GM12878 (cell line): ENCODE results near the gene ZNF532. TPM values are rescaled to one million over a fixed set of nuclear protein-coding genes. Genes with fewer than 3 reads are reported as not detected.

Experiments used
- ATAC-seq: fragments of 200-7000 bp; cut with Tn5 transposase; 3 replicates; pipeline ENCODE4 v1.9.1; 2020; ENCODE audit warnings: mild to moderate bottlenecking, moderate library complexity
- BruUV-seq: library from RNA; stranded (reverse); fragments of 400-500 nt; replicated peaks from 2 replicates; lab custom pipeline; 2021; lab: Mats Ljungman, UMichigan
- CTCF ChIA-PET: fragments of 300-600 bp; sonication (Branson Sonifier 250); formaldehyde crosslinking; extraction: SDS; loops from one replicate; lab custom pipeline; 2021; ENCODE audit warnings: inconsistent platforms; lab: Yijun Ruan, JAX
- POLR2A ChIA-PET: fragments of 350-600 bp; formaldehyde crosslinking; extraction: SDS; loops from one replicate; lab custom pipeline; 2021; ENCODE audit warnings: inconsistent platforms; lab: Charles Lee
- RAD21 ChIA-PET: fragments of 300-600 bp; sonication (Branson Sonifier 250); formaldehyde crosslinking; loops from one replicate; lab custom pipeline; 2023; ENCODE audit warnings: antibody characterized with exemption; ENCODE audit not compliant: unreplicated experiment; lab: Charles Lee
- SMC1A ChIA-PET: fragments of 300-600 bp; sonication (Branson Sonifier 250); formaldehyde crosslinking; loops from one replicate; lab custom pipeline; 2023; ENCODE audit not compliant: unreplicated experiment, uncharacterized antibody; lab: Charles Lee
- DNase-seq: peaks from one replicate; pipeline ENCODE4 v3.0.0-alpha.2; 2011; ENCODE audit warnings: low read depth, low spot score
- FAIRE-seq: peaks from 3 replicates; lab custom pipeline; 2011; peaks lifted over from hg19 to GRCh38; lab: Jason Lieb, UNC
- H2AFZ ChIP-seq: 2 replicates; pipeline ENCODE4 v1.6.0; 2011; ENCODE audit warnings: low read depth, low read length, control low read depth; ENCODE audit not compliant: control insufficient read depth
- H3K27ac ChIP-seq: 2 replicates; pipeline ENCODE4 v1.5.1; 2011; ENCODE audit warnings: control low read depth; ENCODE audit not compliant: control insufficient read depth, insufficient read depth
- H3K27me3 ChIP-seq, 2 experiments: replicated peaks in 1 of 2; 2 replicates each; pipeline versions ENCODE4 v1.6.0 to v1.6.1; 2011; ENCODE audit warnings: low read length in 1 of 2; ENCODE audit not compliant: control insufficient read depth in 2 of 2, insufficient read depth in 2 of 2
- H3K36me3 ChIP-seq, 2 experiments: 2 replicates each; pipeline ENCODE4 v1.5.1; 2011; ENCODE audit warnings: low read length in 1 of 2; ENCODE audit not compliant: control insufficient read depth in 2 of 2, insufficient read depth in 2 of 2
- H3K4me1 ChIP-seq: 2 replicates; pipeline ENCODE4 v1.6.1; 2011; ENCODE audit warnings: mild to moderate bottlenecking, low read length, moderate library complexity, mixed read lengths; ENCODE audit not compliant: control insufficient read depth, insufficient read depth
- H3K4me2 ChIP-seq: 2 replicates; pipeline ENCODE4 v1.6.0; 2011; ENCODE audit warnings: control low read depth; ENCODE audit not compliant: control insufficient read depth, insufficient read depth
- H3K4me3 ChIP-seq: fragments of 200-600 bp; sonication (generic); 2 replicates; pipeline ENCODE4 v1.5.1; 2016
- H3K79me2 ChIP-seq: 2 replicates; pipeline ENCODE4 v1.6.0; 2011; ENCODE audit warnings: low read length; ENCODE audit not compliant: control insufficient read depth, insufficient read depth
- H3K9ac ChIP-seq: 2 replicates; pipeline ENCODE4 v1.8.0; 2011; ENCODE audit warnings: low read length, control low read depth, mixed read lengths; ENCODE audit not compliant: control insufficient read depth, insufficient read depth
- H3K9me3 ChIP-seq: replicated peaks from 3 replicates; pipeline ENCODE4 v1.5.1; 2011; ENCODE audit warnings: mild to moderate bottlenecking, low read length; ENCODE audit not compliant: control insufficient read depth, insufficient read depth
- H4K20me1 ChIP-seq: 2 replicates; pipeline ENCODE4 v1.6.0; 2011; ENCODE audit not compliant: control insufficient read depth, insufficient read depth
- CBFB ChIP-seq: IDR thresholded peaks from 2 replicates; pipeline ENCODE4 v1.6.1; 2016; ENCODE audit warnings: antibody characterized with exemption, low read depth
- CHD1 ChIP-seq: IDR thresholded peaks from 2 replicates; pipeline ENCODE4 v1.6.1; 2012; ENCODE audit warnings: low read depth, low read length, improper control_type of control experiment
- E2F8 ChIP-seq: fragments of 450-650 bp; IDR thresholded peaks from 2 replicates; pipeline ENCODE4 v1.6.1; 2018; ENCODE audit warnings: mild to moderate bottlenecking, low read depth, moderate library complexity; ENCODE audit not compliant: partially characterized antibody
- EED ChIP-seq: sonication (generic); IDR thresholded peaks from 2 replicates; pipeline ENCODE4 v1.6.1; 2016; ENCODE audit warnings: antibody characterized with exemption, low read depth
- EP300 ChIP-seq, 2 experiments: fragments of 150-350 bp in 1 of 2; IDR thresholded peaks; 2 replicates each; pipeline ENCODE4 v1.6.1; 2011 to 2012; ENCODE audit warnings: low read depth in 2 of 2, low read length in 2 of 2, borderline replicate concordance in 1 of 2, improper control_type of control experiment in 1 of 2, inconsistent platforms in 1 of 2; ENCODE audit not compliant: control insufficient read depth in 1 of 2
- EZH2 ChIP-seq: IDR thresholded peaks from 2 replicates; pipeline ENCODE4 v1.6.1; 2012; ENCODE audit warnings: low read depth, mild to moderate bottlenecking, control low read depth, inconsistent platforms, low read length, borderline replicate concordance; ENCODE audit not compliant: control insufficient read depth
- IKZF2 ChIP-seq, 2 experiments: fragments of 450-650 bp; IDR thresholded peaks; 2 replicates each; pipeline ENCODE4 v1.6.1; 2017; ENCODE audit warnings: mild to moderate bottlenecking in 2 of 2, moderate library complexity in 2 of 2
- MEF2A ChIP-seq: IDR thresholded peaks from 2 replicates; pipeline ENCODE4 v1.6.1; 2011; ENCODE audit warnings: low read depth, mild to moderate bottlenecking, low read length, moderate library complexity; ENCODE audit not compliant: insufficient read depth
- NRF1 ChIP-seq: conservative IDR thresholded peaks from 2 replicates; pipeline ENCODE4 v1.6.1; 2011; ENCODE audit warnings: mild to moderate bottlenecking, low read depth, low read length, improper control_type of control experiment
- SIX5 ChIP-seq: IDR thresholded peaks from 2 replicates; pipeline ENCODE4 v1.6.1; 2011; ENCODE audit warnings: mild to moderate bottlenecking, low read depth, low read length, moderate library complexity; ENCODE audit not compliant: severe bottlenecking
- SMAD1 ChIP-seq: fragments of 450-650 bp; IDR thresholded peaks from 2 replicates; pipeline ENCODE4 v1.6.1; 2018; ENCODE audit warnings: mild to moderate bottlenecking, low read depth; ENCODE audit not compliant: partially characterized antibody
- SP1 ChIP-seq: IDR thresholded peaks from one replicate; pipeline ENCODE4 v1.6.1; 2011; ENCODE audit warnings: low read depth, low read length
- SREBF2 ChIP-seq: IDR thresholded peaks from 2 replicates; pipeline ENCODE4 v1.6.1; 2012; ENCODE audit warnings: mild to moderate bottlenecking, low read length
- SUPT20H ChIP-seq: IDR thresholded peaks from 2 replicates; pipeline ENCODE4 v1.6.1; 2011; ENCODE audit warnings: low read depth, mild to moderate bottlenecking, low read length, moderate library complexity, borderline replicate concordance; ENCODE audit not compliant: control insufficient read depth
- SUZ12 ChIP-seq: fragments of 200-600 bp; sonication (generic); IDR thresholded peaks from one replicate; pipeline ENCODE4 v1.6.1; 2018; ENCODE audit warnings: antibody characterized with exemption, mild to moderate bottlenecking; ENCODE audit not compliant: unreplicated experiment
- TCF7 ChIP-seq: IDR thresholded peaks from 2 replicates; pipeline ENCODE4 v1.6.1; 2014; ENCODE audit warnings: antibody characterized with exemption, borderline replicate concordance
- ZNF24 ChIP-seq: fragments of 450-650 bp; IDR thresholded peaks from 2 replicates; pipeline ENCODE4 v1.6.1; 2017; ENCODE audit warnings: antibody characterized with exemption, mild to moderate bottlenecking
- ZSCAN29 ChIP-seq: fragments of 450-650 bp; IDR thresholded peaks from 2 replicates; pipeline ENCODE4 v1.6.1; 2017; ENCODE audit warnings: mild to moderate bottlenecking, moderate library complexity
- WGBS: methylation state at CpG from one replicate; pipeline ENCODE4 v1.1.6; 2016; ENCODE audit warnings: low lambda C conversion rate; ENCODE audit not compliant: insufficient replicate concordance, insufficient coverage; ENCODE audit errors: missing lambda C conversion rate; 5-methylcytosine and 5-hydroxymethylcytosine counted together
- in situ Hi-C: fragments of 300-500 bp; cut with MboI; formaldehyde crosslinking; loops from 9 replicates; pipeline ENCODE4 v1.14.3; 2018; ENCODE audit warnings: mixed read lengths
- intact Hi-C: fragments of 100-400 bp; cut with micrococcal nuclease; formaldehyde crosslinking; loops from one replicate; pipeline ENCODE4 v1.14.2; 2022; ENCODE audit not compliant: unreplicated experiment
- polyA plus RNA-seq, 11 experiments: library from polyadenylated mRNA; depleted of rRNA in 4 of 11; unstranded in 6 of 11; stranded (reverse) in 5 of 11; fragments of >200 nt; fragmentation: Nextera tagmentation in 4 of 11; fragmentation: Illumina TruSeq in 1 of 11; extraction: Ambion mirVana in 4 of 11; extraction: Trizol in 1 of 11; gene quantifications; 1 replicate in 1 of 11; 2 replicates in 10 of 11; pipeline versions ENCODE4 v1.2.1 to v1.2.3, GENCODE V29; 2011 to 2016; ENCODE audit warnings: inconsistent platforms in 2 of 11, missing spikeins in 2 of 11, low read depth in 1 of 11
- total RNA-seq, 4 experiments: library from RNA; depleted of rRNA in 3 of 4; stranded (reverse); fragments of >200 nt in 3 of 4; fragmentation: Illumina TruSeq in 1 of 4; extraction: Trizol in 1 of 4; gene quantifications; 2 replicates each; pipeline versions ENCODE4 v1.2.1 to v1.2.3, GENCODE V29; 2013 to 2021
- TF ChIP-seq, protein P1 (sequence below): fragments of 450-650 bp; IDR thresholded peaks from 2 replicates; pipeline ENCODE4 v1.6.1; 2017; ENCODE audit warnings: low read depth, mild to moderate bottlenecking, moderate library complexity
- TF ChIP-seq, protein P2 (sequence below): fragments of 450-650 bp; IDR thresholded peaks from 2 replicates; pipeline ENCODE4 v1.6.1; 2017; ENCODE audit warnings: mild to moderate bottlenecking

Gene ZNF532
- total and polyA plus RNA-seq, 10 of the 15 experiments (the other 5 are each of a cell fraction or from before 2014, with no cell fraction given), result 0.44 to 3.4 (median 1.4) TPM

GRCh38 chr18:58943896-58944295, 79.2 kb downstream of the ZNF532 start:
- POLR2A ChIA-PET, result no interaction called here

More at GRCh38 chr18:58943896-58944295, 79.2 kb downstream of the ZNF532 start:
- ATAC-seq (no peak), DNase-seq (no peak), FAIRE-seq (no peak)
- H3K27me3 ChIP-seq, result no peaks in the 10 kb centered on the region
- H3K4me3 ChIP-seq, result no peak overlapping the region
- CTCF ChIA-PET, result interaction anchor here (1.1 kb wide), 1 partner anchor 16 kb away, joined by 4 read pairs; no protein-coding TSS in a partner anchor
- no peaks in the 10 kb centered on the region; the same call in 2 of the 3 replicates for H3K9me3 ChIP-seq
- no peak overlapping the region for H3K4me2 ChIP-seq
- H3K36me3 ChIP-seq, result no peaks in the 10 kb centered on the region
- no peak overlapping the region for H3K9ac ChIP-seq
- no peak for TF ChIP-seq EP300 (IDR thresholded peaks at IDR 0.05; ENCODE audit: borderline replicate concordance in 1 of 2, control insufficient read depth in 1 of 2, low read depth in 2 of 2, low read length in 2 of 2)
- no peak for TF ChIP-seq E2F8
- TF ChIP-seq ZSCAN29, result no peak
- no peak for TF ChIP-seq EED
- TF ChIP-seq NRF1, result no peak
- no peak for TF ChIP-seq SUPT20H
- TF ChIP-seq IKZF2 (IDR thresholded peaks at IDR 0.05), result no peak
- TF ChIP-seq SREBF2, result no peak
- no peak for TF ChIP-seq CBFB
- no peak for TF ChIP-seq SUZ12
- TF ChIP-seq CHD1, result no peak
- TF ChIP-seq SIX5, result no peak
- no peak for TF ChIP-seq EZH2
- TF ChIP-seq, protein P1, sequence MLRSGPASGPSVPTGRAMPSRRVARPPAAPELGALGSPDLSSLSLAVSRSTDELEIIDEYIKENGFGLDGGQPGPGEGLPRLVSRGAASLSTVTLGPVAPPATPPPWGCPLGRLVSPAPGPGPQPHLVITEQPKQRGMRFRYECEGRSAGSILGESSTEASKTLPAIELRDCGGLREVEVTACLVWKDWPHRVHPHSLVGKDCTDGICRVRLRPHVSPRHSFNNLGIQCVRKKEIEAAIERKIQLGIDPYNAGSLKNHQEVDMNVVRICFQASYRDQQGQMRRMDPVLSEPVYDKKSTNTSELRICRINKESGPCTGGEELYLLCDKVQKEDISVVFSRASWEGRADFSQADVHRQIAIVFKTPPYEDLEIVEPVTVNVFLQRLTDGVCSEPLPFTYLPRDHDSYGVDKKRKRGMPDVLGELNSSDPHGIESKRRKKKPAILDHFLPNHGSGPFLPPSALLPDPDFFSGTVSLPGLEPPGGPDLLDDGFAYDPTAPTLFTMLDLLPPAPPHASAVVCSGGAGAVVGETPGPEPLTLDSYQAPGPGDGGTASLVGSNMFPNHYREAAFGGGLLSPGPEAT, result no peak
- TF ChIP-seq TCF7, result no peak
- TF ChIP-seq MEF2A, result no peak
- TF ChIP-seq, protein P2, sequence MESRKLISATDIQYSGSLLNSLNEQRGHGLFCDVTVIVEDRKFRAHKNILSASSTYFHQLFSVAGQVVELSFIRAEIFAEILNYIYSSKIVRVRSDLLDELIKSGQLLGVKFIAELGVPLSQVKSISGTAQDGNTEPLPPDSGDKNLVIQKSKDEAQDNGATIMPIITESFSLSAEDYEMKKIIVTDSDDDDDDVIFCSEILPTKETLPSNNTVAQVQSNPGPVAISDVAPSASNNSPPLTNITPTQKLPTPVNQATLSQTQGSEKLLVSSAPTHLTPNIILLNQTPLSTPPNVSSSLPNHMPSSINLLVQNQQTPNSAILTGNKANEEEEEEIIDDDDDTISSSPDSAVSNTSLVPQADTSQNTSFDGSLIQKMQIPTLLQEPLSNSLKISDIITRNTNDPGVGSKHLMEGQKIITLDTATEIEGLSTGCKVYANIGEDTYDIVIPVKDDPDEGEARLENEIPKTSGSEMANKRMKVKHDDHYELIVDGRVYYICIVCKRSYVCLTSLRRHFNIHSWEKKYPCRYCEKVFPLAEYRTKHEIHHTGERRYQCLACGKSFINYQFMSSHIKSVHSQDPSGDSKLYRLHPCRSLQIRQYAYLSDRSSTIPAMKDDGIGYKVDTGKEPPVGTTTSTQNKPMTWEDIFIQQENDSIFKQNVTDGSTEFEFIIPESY, result no peak
- no peak for TF ChIP-seq SMAD1
- no peak for TF ChIP-seq ZNF24
- no peak for TF ChIP-seq SP1
- SMC1A ChIA-PET, result no interaction called here
- WGBS, result 83% methylated on average over 3 of the region's 3 CpGs
- H3K79me2 ChIP-seq, result no peaks in the 10 kb centered on the region
- H2AFZ ChIP-seq, result no peak overlapping the region
- peaks cover 22% of the 10 kb centered on the region for H3K4me1 ChIP-seq
- intact Hi-C loops, result no loop called here
- H3K27ac ChIP-seq, result no peak overlapping the region
- no TSS peak for BruUV-seq
- RAD21 ChIA-PET, result no interaction called here
- in situ Hi-C loops, result no loop called here
- no peaks in the 10 kb centered on the region for H4K20me1 ChIP-seq
